GM21367 (cell line): Measurements from ENCODE around the gene HIBADH.
"Not testable (repeated sequence)": the region's sequence is repeated elsewhere in the genome, so short reads cannot be mapped to it uniquely, and the experiment has no call there.

Experiments
- ATAC-seq: cut with Tn5 transposase; IDR thresholded peaks from one replicate; pipeline ENCODE4 v1.9.1; 2021; ENCODE audit not compliant: unreplicated experiment

Gene HIBADH

DNA sequence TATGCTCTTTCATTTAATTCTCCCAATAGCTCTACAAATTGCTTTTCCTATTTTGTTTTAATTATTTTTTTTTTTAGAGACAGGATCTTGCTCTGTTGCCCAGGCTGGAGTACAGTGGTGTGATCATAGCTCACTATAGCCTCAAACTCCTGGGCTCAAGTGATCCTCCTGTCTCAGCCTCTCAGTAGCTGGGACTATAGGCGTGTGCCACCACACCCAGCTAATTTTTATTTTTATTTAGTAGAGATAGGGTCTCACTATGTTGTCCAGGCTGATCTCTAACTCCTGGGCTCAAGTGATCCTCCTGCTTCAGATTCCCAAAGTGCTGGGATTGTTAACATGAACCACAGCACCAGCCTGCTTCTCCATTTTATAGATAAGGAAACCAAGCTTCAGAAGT lies 151.3 kb downstream of the HIBADH start:
- not testable (repeated sequence) for ATAC-seq

DNA sequence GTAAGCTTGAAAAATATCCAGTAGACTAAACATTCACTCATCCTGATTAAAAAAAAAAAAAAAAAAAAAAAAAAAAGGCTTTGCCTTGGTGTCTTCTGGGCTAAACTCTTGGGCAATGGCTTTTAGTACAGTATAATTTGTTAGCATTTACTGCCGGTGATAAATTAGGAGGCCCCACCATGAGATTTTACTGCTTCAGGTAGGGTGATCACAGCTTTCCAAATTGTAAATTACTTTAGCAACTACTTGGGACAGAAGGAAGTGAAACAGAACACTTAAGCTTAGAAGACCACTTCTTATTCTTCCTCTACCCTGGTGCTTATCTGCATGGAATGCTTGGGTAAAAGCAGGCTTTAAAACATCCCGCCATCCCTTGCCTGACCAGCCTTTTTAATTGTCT lies 152.1 kb downstream of the HIBADH start:
- ATAC-seq: no peak

DNA sequence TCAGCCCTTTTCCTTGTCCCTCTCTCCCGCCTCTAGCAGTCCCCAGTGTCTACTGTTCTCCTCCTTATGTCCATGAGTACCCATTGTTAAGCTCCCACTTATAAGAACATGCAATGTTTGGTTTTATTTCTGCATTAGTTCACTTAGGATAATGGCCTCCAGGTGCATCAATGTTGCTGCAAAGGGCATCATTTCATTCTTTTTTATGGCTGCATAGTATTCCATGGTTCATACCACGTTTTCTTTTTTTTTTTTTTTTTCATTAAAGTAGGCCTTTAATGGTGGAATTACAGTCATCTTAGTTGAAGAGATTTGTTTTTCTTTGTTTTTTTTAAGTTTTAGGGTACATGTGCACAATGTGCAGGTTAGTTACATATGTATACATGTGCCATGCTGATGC lies 160.8 kb downstream of the HIBADH start:
- not testable (repeated sequence) for ATAC-seq

GRCh38 chr7:27501001-27501400 lies 161.7 kb downstream of the HIBADH start:
- ATAC-seq: no peak

DNA sequence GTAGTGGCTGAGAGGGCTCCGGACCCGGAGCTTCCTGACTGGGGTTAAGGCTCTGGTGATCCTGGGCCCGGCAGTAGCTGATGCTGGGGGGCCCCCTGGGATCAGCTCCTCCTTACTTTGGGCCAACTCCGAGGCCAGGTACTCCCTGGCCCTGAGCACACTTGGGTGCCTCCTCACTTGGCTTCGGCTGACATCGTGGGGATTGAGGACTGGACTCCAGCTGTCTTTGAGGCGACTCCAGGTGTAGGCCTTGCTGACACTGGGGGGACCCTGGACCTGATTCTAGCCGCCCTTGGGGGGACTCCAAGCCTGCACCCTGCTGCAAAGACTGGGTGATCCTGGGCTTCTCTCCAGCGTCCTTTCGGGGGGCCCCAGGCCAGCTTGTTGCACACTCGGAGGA lies 170.5 kb downstream of the HIBADH start:
- ATAC-seq: no peak

DNA sequence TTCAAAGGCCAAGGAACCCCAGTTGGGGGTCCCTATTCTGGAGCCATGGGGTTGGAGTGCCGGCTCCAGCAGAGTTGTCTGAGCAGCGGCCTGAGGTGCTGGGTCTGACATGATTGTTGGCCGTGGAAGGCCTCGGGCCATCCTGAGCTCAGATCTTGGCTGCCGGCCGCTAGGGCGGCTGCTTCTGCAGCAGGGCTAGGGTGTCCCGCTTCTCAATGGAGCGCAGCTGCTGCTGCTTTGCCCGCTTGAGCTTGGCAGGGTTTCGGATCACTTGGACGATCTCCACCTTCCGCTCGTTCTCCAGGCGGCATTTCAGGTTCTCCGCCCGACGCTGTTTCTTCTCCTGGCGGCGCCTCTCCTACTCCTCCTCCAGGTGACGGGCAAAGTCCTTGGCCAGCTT lies 171.1 kb downstream of the HIBADH start:
- ATAC-seq: no peak

- no peak for ATAC-seq
Observed at GRCh38 chr7:27487509-27487908, 175.2 kb downstream of the HIBADH start.

GRCh38 chr7:27484451-27484850 lies 178.2 kb downstream of the HIBADH start:
- no peak for ATAC-seq

- ATAC-seq: no peak
Observed at GRCh38 chr7:27482219-27482618, 180.5 kb downstream of the HIBADH start.

DNA sequence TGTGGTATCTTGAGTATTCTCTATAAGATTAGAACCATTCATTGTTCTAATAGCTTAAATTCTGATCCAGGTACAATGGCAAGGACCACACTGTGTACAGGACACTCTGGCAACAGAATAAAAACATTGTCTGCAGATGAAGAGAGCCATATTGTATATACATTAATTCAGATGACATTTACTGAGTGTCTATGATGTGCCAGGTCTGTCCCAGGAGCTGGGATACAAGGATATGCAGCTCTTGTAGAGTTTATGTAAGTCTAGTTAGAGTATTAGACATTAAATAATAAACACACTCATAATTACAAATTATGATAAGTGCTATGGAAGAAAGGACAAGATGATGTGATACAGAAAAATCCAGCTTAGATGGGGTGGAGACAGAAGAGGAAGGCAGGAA lies 184.1 kb downstream of the HIBADH start:
- ATAC-seq: no peak

DNA sequence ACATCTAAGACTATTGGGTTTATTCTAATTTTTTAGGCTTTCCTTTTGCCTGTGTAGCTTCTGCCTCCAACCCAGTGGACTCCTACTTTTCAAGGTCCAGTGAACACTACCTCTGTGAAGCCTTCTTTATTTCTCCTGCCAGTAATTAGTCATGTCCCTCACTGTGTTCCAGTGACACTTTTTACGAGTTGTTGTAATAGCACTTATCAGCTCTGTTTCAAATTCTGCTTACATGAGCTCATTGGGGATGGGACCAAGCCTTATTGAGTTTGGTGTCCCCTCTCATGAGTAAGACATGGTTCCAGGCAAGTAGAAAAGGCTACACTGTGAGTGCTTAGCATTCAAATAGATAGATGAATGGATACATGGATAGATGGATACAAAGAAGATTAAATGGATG lies 184.6 kb downstream of the HIBADH start:
- ATAC-seq: no peak

GRCh38 chr7:27476493-27476892 lies 186.2 kb downstream of the HIBADH start:
- ATAC-seq: no peak
